HepG2 (cell line): ENCODE measurements around the gene MRPL43. TPM values are rescaled to one million over a fixed set of nuclear protein-coding genes. Genes with fewer than 3 reads are reported as not detected.

Experiments
- KAT8 ChIP-seq: IDR thresholded peaks from 2 replicates; pipeline ENCODE4 v1.6.1; 2016; ENCODE audit warnings: missing genetic modification reagents, missing compliant biosample characterization
- KIAA2018 ChIP-seq: sonication (generic); formaldehyde crosslinking; IDR thresholded peaks from 2 replicates; pipeline ENCODE4 v1.5.0; 2020; ENCODE audit warnings: mild to moderate bottlenecking, missing genetic modification reagents, borderline replicate concordance
- RBM22 ChIP-seq: fragments of 200-400 bp; formaldehyde crosslinking; optimal IDR thresholded peaks from 2 replicates; pipeline ENCODE3; 2017; ENCODE audit warnings: mild to moderate bottlenecking, low read length, moderate library complexity
- RXRA ChIP-seq: sonication (generic); formaldehyde crosslinking; IDR thresholded peaks from 2 replicates; pipeline ENCODE4 v1.5.1; 2020; ENCODE audit warnings: missing genetic modification reagents
- TARDBP ChIP-seq: sonication (generic); formaldehyde crosslinking; IDR thresholded peaks from 2 replicates; pipeline ENCODE4 v1.8.0; 2022; ENCODE audit warnings: mild to moderate bottlenecking, missing genetic modification reagents
- ZBTB38 ChIP-seq: sonication (generic); formaldehyde crosslinking; IDR thresholded peaks from 2 replicates; pipeline ENCODE4 v1.5.1; 2020; ENCODE audit warnings: mild to moderate bottlenecking, missing genetic modification reagents
- ZFP36L1 ChIP-seq: sonication (generic); formaldehyde crosslinking; IDR thresholded peaks from 2 replicates; pipeline ENCODE4 v1.8.0; 2022; ENCODE audit warnings: mild to moderate bottlenecking, missing genetic modification reagents, moderate library complexity
- ZNF619 ChIP-seq: sonication (generic); formaldehyde crosslinking; IDR thresholded peaks from 2 replicates; pipeline ENCODE4 v1.4.0; 2020; ENCODE audit warnings: mild to moderate bottlenecking, missing genetic modification reagents
- ZNF629 ChIP-seq: sonication (generic); formaldehyde crosslinking; conservative IDR thresholded peaks from 2 replicates; pipeline ENCODE4 v1.5.0; 2020; ENCODE audit warnings: missing genetic modification reagents
- polyA plus RNA-seq, 8 experiments: library from polyadenylated mRNA; depleted of rRNA in 3 of 8; stranded (reverse) in 7 of 8; unstranded in 1 of 8; fragments of >200 nt; fragmentation: Illumina TruSeq in 4 of 8; extraction: Trizol in 4 of 8; gene quantifications; 2 replicates each; pipeline versions ENCODE4 v1.2.1 to v1.2.3, GENCODE V29; 2011 to 2016; ENCODE audit warnings: low read depth in 4 of 8, missing spikeins in 1 of 8, mixed read lengths in 1 of 8; ENCODE audit not compliant: insufficient read depth in 1 of 8
- total RNA-seq, 5 experiments: library from RNA; depleted of rRNA; stranded (reverse); fragments of >200 nt; fragmentation: Illumina TruSeq; extraction: Trizol; gene quantifications; 2 replicates each; pipeline ENCODE4 v1.2.3, GENCODE V29; 2016; ENCODE audit warnings: low read depth in 1 of 5
- TF ChIP-seq, protein P1 (sequence below): sonication (generic); formaldehyde crosslinking; conservative IDR thresholded peaks from 2 replicates; pipeline ENCODE4 v1.4.0; 2020; ENCODE audit warnings: missing genetic modification reagents
- TF ChIP-seq, protein P2 (sequence below): sonication (generic); formaldehyde crosslinking; IDR thresholded peaks from 2 replicates; pipeline ENCODE4 v1.4.0; 2020; ENCODE audit warnings: mild to moderate bottlenecking, missing genetic modification reagents
- TF ChIP-seq, protein P3 (sequence below): sonication (generic); formaldehyde crosslinking; IDR thresholded peaks from 2 replicates; pipeline ENCODE4 v1.5.1; 2020; ENCODE audit warnings: mild to moderate bottlenecking, missing genetic modification reagents, moderate library complexity

The MRPL43 gene
- total and polyA plus RNA-seq, 2 of the 13 experiments (the other 11 are each of a cell fraction or from before 2014, with no cell fraction given), result 71.0 to 73.7 TPM

DNA sequence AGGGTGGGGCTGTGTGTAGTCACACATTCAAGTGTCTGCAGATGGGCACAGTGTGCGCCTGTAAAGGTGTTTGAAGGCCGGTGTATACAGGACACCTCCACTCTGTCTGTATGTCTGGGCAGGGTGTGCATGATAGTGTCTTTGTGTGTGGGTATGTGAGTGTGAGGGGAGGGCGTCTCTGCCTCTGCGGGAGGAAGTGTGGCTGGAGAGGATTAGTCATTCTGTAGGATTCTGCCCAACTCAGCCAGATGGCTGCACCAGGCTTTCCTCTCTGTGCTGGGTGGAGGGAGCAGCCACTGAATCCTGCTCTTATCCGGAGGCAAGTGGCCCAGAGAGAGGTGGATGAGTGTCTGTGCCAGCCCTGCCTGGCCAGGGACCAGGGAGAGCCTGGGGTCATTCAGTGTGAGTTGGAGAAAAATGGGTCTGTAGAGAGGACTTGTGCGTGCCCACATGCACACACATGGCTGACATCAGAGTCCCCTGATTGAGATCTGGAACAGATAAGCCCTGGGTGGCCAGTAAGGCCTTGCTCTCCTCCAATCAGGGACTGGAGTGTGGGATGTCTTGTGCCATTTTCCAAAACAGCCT is 45.4 kb upstream of the MRPL43 start (continued):
- TF ChIP-seq KIAA2018 (CRISPR knock-in tag) (no peak), ZNF619 (no peak), RBM22 (no peak), ZBTB38 (CRISPR knock-in tag) (peak; percentile 59; the same call in 1 of the 2 replicates), ZFP36L1 (CRISPR knock-in tag) (no peak), KAT8 (CRISPR knock-in tag) (0 out of 2 replicates have a peak, but pooled peaks have one; percentile 14), RXRA (CRISPR knock-in tag) (no peak), ZNF629 (CRISPR knock-in tag) (0 out of 2 replicates have a peak, but pooled peaks have one; percentile 5), TARDBP (0 out of 2 replicates have a peak, but pooled peaks have one; percentile 24)
- TF ChIP-seq, protein P1, sequence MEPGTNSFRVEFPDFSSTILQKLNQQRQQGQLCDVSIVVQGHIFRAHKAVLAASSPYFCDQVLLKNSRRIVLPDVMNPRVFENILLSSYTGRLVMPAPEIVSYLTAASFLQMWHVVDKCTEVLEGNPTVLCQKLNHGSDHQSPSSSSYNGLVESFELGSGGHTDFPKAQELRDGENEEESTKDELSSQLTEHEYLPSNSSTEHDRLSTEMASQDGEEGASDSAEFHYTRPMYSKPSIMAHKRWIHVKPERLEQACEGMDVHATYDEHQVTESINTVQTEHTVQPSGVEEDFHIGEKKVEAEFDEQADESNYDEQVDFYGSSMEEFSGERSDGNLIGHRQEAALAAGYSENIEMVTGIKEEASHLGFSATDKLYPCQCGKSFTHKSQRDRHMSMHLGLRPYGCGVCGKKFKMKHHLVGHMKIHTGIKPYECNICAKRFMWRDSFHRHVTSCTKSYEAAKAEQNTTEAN (CRISPR knock-in tag), result no peak
- TF ChIP-seq, protein P2, sequence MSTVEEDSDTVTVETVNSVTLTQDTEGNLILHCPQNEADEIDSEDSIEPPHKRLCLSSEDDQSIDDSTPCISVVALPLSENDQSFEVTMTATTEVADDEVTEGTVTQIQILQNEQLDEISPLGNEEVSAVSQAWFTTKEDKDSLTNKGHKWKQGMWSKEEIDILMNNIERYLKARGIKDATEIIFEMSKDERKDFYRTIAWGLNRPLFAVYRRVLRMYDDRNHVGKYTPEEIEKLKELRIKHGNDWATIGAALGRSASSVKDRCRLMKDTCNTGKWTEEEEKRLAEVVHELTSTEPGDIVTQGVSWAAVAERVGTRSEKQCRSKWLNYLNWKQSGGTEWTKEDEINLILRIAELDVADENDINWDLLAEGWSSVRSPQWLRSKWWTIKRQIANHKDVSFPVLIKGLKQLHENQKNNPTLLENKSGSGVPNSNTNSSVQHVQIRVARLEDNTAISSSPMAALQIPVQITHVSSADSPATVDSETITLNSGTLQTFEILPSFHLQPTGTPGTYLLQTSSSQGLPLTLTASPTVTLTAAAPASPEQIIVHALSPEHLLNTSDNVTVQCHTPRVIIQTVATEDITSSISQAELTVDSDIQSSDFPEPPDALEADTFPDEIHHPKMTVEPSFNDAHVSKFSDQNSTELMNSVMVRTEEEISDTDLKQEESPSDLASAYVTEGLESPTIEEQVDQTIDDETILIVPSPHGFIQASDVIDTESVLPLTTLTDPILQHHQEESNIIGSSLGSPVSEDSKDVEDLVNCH (CRISPR knock-in tag), result no peak
- TF ChIP-seq, protein P3, sequence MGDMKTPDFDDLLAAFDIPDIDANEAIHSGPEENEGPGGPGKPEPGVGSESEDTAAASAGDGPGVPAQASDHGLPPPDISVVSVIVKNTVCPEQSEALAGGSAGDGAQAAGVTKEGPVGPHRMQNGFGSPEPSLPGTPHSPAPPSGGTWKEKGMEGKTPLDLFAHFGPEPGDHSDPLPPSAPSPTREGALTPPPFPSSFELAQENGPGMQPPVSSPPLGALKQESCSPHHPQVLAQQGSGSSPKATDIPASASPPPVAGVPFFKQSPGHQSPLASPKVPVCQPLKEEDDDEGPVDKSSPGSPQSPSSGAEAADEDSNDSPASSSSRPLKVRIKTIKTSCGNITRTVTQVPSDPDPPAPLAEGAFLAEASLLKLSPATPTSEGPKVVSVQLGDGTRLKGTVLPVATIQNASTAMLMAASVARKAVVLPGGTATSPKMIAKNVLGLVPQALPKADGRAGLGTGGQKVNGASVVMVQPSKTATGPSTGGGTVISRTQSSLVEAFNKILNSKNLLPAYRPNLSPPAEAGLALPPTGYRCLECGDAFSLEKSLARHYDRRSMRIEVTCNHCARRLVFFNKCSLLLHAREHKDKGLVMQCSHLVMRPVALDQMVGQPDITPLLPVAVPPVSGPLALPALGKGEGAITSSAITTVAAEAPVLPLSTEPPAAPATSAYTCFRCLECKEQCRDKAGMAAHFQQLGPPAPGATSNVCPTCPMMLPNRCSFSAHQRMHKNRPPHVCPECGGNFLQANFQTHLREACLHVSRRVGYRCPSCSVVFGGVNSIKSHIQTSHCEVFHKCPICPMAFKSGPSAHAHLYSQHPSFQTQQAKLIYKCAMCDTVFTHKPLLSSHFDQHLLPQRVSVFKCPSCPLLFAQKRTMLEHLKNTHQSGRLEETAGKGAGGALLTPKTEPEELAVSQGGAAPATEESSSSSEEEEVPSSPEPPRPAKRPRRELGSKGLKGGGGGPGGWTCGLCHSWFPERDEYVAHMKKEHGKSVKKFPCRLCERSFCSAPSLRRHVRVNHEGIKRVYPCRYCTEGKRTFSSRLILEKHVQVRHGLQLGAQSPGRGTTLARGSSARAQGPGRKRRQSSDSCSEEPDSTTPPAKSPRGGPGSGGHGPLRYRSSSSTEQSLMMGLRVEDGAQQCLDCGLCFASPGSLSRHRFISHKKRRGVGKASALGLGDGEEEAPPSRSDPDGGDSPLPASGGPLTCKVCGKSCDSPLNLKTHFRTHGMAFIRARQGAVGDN (CRISPR knock-in tag), result peak; percentile 3; the same call in 1 of the 2 replicates
